Colon (tissue), 2 donors: Measurements from ENCODE around the gene RPL38.

ENCODE experiments used
- FAIRE-seq: peaks from 2 replicates; lab custom pipeline; 2012; peaks lifted over from hg19 to GRCh38; lab: Jason Lieb, UNC
- donor health status: control.
- donor health status: control.

RPL38 gene

GRCh38 chr17:74250324-74250995, 47.0 kb downstream of the RPL38 start:
- FAIRE-seq = no peak

- FAIRE-seq = no peak
Measured at GRCh38 chr17:74251051-74251450, 47.6 kb downstream of the RPL38 start.

- no peak for FAIRE-seq
Measured at GRCh38 chr17:74251569-74251968, 48.1 kb downstream of the RPL38 start.

- FAIRE-seq = no peak
Measured at GRCh38 chr17:74252211-74252610, 48.7 kb downstream of the RPL38 start.

GRCh38 chr17:74253036-74253435, 49.6 kb downstream of the RPL38 start:
- FAIRE-seq = no peak

- FAIRE-seq = no peak
Measured at GRCh38 chr17:74257311-74257710, 53.8 kb downstream of the RPL38 start.

- no peak for FAIRE-seq
Measured at GRCh38 chr17:74259667-74260524, 56.4 kb downstream of the RPL38 start.
